Ectodermal cell (in vitro differentiated cells): Measurements from ENCODE around the gene SNAP47.

ENCODE experiments used
- H3K27ac ChIP-seq: 2 replicates; pipeline ENCODE4 v1.7.0; 2013; ENCODE audit warnings: mild to moderate bottlenecking, low read depth, low read length; ENCODE audit not compliant: insufficient read depth, poor library complexity, severe bottlenecking
- H3K27me3 ChIP-seq: 2 replicates; pipeline ENCODE4 v1.7.0; 2013; ENCODE audit warnings: mild to moderate bottlenecking, low read length; ENCODE audit not compliant: insufficient read depth, control insufficient read depth, poor library complexity, severe bottlenecking
- H3K36me3 ChIP-seq: one replicate; pipeline ENCODE4 v1.7.0; 2013; ENCODE audit warnings: low read length; ENCODE audit not compliant: control insufficient read depth, insufficient read depth
- H3K4me1 ChIP-seq: one replicate; pipeline ENCODE4 v1.7.0; 2013; ENCODE audit warnings: low read length; ENCODE audit not compliant: control insufficient read depth, insufficient read depth
- H3K4me3 ChIP-seq: 2 replicates; pipeline ENCODE4 v1.7.0; 2013; ENCODE audit warnings: low read depth, low read length, control low read depth; ENCODE audit not compliant: insufficient read depth
- H3K9me3 ChIP-seq: 2 replicates; pipeline ENCODE4 v1.7.0; 2013; ENCODE audit warnings: mild to moderate bottlenecking, low read length, moderate library complexity; ENCODE audit not compliant: control insufficient read depth
- WGBS, 2 experiments: methylation state at CpG; one replicate each; pipeline ENCODE4 v1.1.7; 2013; ENCODE audit warnings: missing lambda C conversion rate in 2 of 2; 5-methylcytosine and 5-hydroxymethylcytosine counted together

Gene SNAP47

GRCh38 chr1:227785094-227785804 lies 50.0 kb downstream of the SNAP47 start:
- peaks cover 44% of the 10 kb centered on the region for H3K27me3 ChIP-seq
- peaks cover 5% of the 10 kb centered on the region for H3K4me1 ChIP-seq
- WGBS, 2 experiments = 90 to 93% methylated on average over 13 of the region's 13 CpGs
- no peak overlapping the region for H3K27ac ChIP-seq
- no peak overlapping the region for H3K4me3 ChIP-seq
- H3K36me3 ChIP-seq = no peaks in the 10 kb centered on the region
- H3K9me3 ChIP-seq = no peaks in the 10 kb centered on the region

DNA sequence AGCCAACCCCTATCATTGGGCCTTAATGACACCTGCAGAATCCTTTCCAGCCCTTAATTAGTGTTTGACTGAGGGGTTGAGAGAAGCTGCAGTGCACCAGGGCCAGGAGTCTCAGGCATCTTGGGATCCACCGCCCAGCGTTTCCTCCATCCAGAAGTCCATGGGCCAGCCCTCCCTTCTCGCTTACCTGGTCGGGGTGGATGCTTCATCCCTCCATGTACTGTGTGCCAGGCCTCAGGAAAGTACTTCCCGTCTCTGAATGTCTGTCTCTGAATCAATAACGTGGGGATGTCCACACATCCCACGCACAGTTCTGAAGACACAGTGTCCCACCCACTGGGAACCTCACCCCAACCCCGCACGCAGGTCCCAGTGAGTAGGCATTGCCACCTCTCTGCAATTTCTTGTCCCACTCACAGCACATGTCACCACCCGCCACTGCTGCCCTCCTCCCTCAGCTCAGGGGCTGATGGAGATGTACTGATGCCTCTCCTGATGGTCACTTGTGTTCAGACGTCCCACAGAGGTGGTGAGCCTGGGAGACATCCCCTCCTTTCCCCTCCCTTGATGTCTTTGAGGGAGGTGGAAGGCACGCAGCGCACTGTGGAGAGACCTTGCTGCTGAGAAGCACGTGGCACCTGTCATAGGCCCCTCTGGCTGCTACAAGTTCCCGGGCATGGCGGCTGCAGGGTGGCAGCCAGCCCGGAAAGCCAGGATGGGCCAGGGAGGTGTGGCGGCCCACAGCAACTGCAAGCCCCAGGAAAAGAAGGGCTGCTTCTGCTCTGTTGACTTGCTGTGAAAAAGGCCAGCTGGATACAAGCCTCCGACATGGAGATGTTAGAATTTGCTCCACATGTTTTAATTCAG lies 50.8 kb downstream of the SNAP47 start:
- Histone ChIP-seq H3K4me3 (no peak overlapping the region), H3K9me3 (no peaks in the 10 kb centered on the region), H3K36me3 (no peaks in the 10 kb centered on the region), H3K4me1 (peaks cover 5% of the 10 kb centered on the region), H3K27me3 (peaks cover 44% of the 10 kb centered on the region), H3K27ac (no peak overlapping the region)
- WGBS, 2 experiments = 87 to 89% methylated on average over 19 of the region's 19 CpGs

DNA sequence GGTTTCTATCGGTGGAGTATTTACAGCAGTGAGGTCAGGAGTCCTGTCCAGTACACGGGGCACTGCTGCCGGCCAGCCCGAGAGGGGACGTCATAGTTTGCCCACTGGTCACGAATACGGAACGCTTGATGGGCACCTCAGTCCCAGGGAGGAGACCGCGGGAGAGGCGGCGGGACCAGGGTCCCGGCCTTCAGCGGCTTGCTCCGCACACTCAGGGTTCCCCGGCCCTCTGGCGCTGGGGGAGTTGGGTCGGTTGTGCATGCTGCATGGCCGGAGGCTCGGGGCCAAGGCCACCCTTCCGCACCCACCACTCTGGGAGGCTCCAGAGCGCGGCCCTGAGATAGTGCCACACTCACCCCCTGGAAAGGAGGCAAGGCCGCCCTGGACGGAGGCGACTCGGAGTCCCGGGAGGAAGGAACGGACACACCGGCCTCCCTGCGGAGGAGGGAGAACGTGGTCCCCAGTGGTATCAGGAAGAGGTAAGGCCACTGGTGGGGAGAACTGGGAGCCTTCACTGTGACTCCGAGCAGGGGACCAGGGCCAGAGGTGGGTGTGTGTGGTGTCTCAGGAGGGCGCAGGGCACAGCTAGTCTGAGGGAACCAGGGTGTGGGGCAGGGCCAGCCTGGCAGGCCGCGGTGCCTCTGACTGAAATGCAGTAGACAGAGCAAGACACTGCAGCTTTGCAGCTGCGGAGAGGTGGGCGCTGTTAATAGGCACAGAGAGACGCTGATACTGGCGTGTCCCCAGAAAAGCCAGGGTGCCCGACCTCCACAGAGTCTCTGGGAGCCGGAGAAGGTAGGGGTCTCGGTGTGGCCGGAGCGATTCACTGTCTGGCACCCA lies 51.7 kb downstream of the SNAP47 start:
- Histone ChIP-seq H3K27me3 (peaks cover 44% of the 10 kb centered on the region), H3K27ac (no peak overlapping the region), H3K36me3 (no peaks in the 10 kb centered on the region), H3K9me3 (no peaks in the 10 kb centered on the region), H3K4me1 (peaks cover 5% of the 10 kb centered on the region), H3K4me3 (peak overlapping the region; percentile 49)
- 71% methylated on average over 45 of the region's 45 CpGs for WGBS, 2 experiments

DNA sequence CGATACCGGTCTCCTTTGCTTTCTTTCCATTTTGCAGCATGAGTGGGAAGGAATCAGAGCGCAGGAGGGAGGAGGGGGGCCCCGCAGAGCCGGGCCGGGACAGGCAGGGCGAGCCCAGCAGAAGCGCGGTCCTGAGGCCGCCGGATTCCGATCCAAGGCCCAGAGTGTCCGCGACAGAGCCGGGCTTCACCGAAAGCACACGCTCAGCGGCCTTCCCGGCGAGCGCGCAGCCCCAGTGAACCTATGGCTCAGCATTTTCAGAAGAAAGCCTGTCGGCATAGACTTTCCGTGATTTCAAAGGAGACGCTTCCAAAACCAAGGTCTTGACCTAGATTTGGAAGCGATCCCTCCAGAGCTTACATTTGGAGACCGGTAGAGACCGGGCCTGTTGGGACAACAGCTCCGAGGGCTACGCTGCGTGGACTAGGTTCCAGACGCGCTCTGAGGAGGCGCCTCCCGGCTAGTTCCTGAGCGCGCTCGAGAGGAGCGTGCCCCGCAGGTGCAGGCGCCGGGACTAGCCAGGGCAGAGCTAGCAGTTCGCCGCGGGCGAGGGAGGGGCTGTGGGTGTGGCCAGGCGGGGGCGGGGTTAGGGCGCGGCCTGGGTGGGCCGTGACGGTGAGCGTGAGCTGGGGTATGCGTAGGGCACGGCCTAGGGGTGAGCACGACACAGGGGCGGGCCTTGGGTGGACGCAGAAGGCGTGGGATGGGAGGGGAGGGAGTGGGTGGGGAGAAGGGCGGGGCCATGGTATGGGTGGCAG lies 52.5 kb downstream of the SNAP47 start:
- Histone ChIP-seq H3K4me3 (peak overlapping the region; percentile 49), H3K27me3 (peaks cover 44% of the 10 kb centered on the region), H3K9me3 (no peaks in the 10 kb centered on the region), H3K4me1 (peaks cover 7% of the 10 kb centered on the region), H3K36me3 (no peaks in the 10 kb centered on the region), H3K27ac (no peak overlapping the region)
- WGBS, 2 experiments = 1% methylated on average over 60 of the region's 60 CpGs

DNA sequence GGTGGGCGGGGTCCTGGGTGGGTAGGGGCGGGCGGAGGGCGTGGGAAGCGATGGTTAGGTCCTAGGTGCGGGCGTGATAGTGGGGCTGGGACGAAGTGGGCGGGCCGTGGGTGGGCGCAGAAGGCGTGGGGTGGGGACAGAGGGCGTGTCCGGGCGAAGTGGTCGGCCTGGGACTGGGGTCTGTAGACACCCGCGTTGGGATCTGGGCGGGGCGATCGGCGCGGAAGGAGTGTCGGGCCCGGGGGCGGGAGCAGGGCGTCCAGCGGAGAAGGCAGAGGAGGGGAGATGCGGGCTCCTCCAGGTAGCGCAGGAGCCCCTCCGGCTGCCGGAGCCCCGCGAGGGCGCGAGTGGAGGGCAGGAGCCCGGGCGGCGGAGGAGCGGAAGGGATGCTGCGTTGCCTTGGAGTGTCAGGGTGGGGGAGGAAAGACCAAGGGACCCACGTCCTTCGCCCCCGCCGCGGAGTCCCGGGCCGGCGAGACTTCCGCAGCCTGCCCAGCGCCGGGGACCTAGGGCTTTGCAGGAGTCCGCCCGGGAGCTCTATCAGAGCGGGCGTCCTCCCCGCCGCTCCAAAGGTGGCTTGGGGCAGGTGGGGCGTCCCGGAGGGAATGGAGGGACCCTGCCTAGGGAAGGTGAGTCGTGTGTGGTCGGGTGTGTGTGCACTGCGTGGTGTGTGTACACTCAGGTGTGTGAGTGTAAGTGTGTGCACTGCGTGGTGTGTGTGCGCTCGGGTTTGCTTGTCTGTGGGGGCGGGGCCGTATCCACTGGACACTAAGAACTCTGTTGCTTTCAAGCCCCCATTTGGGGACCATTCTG lies 53.2 kb downstream of the SNAP47 start:
- Histone ChIP-seq H3K27me3 (peaks cover 44% of the 10 kb centered on the region), H3K27ac (no peak overlapping the region), H3K4me3 (peak overlapping the region; percentile 35), H3K4me1 (peaks cover 15% of the 10 kb centered on the region), H3K9me3 (no peaks in the 10 kb centered on the region), H3K36me3 (no peaks in the 10 kb centered on the region)
- WGBS, 2 experiments = 2% methylated on average over 68 of the region's 68 CpGs

GRCh38 chr1:227789084-227790033 lies 54.1 kb downstream of the SNAP47 start:
- Histone ChIP-seq H3K9me3 (no peaks in the 10 kb centered on the region), H3K4me3 (peak overlapping the region; percentile 35), H3K27ac (no peak overlapping the region), H3K36me3 (no peaks in the 10 kb centered on the region), H3K4me1 (peaks cover 24% of the 10 kb centered on the region), H3K27me3 (peaks cover 44% of the 10 kb centered on the region)
- 58 to 60% methylated on average over 23 of the region's 23 CpGs for WGBS, 2 experiments

- H3K27ac ChIP-seq = no peak overlapping the region
- 94% methylated on average over 2 of the region's 2 CpGs for WGBS, 2 experiments
- H3K27me3 ChIP-seq = peaks cover 44% of the 10 kb centered on the region
- peaks cover 30% of the 10 kb centered on the region for H3K4me1 ChIP-seq
- H3K36me3 ChIP-seq = no peaks in the 10 kb centered on the region
- no peak overlapping the region for H3K4me3 ChIP-seq
- no peaks in the 10 kb centered on the region for H3K9me3 ChIP-seq
Observed at GRCh38 chr1:227790034-227790400, 54.8 kb downstream of the SNAP47 start.

- Histone ChIP-seq H3K9me3 (no peaks in the 10 kb centered on the region), H3K4me3 (no peak overlapping the region), H3K27me3 (peaks cover 40% of the 10 kb centered on the region), H3K27ac (no peak overlapping the region), H3K4me1 (peaks cover 30% of the 10 kb centered on the region), H3K36me3 (no peaks in the 10 kb centered on the region)
- 91 to 94% methylated on average over 4 of the region's 4 CpGs for WGBS, 2 experiments
Observed at GRCh38 chr1:227790868-227791267, 55.6 kb downstream of the SNAP47 start.
